CD4-positive, alpha-beta T cell treated with Interleukin-4 for 1 hour (primary cell): ENCODE data around the gene KCNG4.

Experiments
- DNase-seq, 2 donors: peaks; one replicate each; pipeline ENCODE4 v3.0.0-alpha.2; 2020 to 2022

KCNG4 gene

DNA sequence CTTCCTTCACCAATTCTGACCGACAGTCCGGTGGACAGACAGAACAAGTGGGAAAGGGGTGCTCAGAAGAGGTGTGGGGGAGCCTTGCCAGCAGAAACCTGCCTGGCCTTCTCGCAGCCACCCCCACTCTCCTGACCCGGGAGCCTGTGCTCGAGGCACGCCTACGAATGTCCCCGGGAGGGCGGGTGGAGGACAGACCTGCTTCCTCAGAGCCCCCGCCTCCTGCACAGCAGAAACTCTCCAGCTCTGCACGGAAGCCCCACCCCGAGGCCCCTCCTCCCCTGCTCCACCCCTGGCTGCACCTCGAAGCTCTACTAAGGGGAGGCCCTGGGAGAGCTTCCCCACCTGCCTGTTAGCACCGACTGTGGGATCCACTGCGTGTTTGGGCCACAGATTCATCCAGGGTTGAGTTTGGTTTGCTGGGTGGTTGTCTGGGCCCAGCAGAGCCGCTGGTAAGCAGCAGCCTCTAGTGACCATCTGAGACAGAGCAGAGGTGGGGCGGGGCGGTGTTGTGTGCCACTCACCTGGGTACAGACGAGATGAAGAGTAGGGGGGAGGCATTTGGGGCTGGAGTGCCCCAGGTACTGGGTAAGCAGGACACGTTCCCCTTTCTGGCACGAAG is 59.2 kb downstream of the KCNG4 start:
- DNase-seq = no peak

GRCh38 chr16:84179612-84180320 is 60.0 kb downstream of the KCNG4 start:
- DNase-seq = no peak

DNA sequence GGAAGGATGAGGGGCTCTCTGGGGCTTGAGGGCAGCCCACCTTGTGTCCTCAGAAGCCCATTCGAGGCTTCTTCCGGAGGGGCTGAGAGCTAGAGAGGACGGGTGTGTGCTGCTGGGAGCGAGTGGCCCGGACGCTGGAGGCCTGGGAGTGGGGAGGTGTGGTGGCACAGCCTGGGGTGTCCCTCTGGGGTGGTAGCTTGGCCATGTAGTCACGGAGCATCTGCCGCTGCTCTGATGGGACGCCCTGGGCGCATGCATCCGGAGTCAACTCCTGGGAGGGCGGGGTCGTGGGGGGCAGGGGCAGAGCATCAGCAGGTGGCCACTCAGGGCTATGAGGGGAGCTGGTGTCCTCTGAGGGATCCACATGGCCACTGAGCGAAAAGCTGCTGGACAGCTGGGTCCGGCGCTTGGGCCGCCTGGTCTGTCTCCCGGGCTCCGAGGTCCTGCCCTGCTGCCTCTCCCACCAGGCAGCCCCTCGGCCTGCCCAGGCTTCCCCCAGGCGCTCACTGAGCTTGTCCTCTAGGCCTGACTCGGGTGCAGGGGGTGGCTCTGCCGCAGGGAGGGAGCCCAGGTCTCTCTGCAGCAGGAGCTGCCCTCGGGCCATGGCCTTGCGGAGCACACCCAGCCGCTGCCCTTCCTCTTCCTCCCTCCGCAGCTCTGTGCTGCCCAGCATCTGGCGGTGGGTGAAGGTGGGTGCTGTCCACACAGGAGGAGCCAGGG is 60.8 kb downstream of the KCNG4 start:
- no peak for DNase-seq

DNA sequence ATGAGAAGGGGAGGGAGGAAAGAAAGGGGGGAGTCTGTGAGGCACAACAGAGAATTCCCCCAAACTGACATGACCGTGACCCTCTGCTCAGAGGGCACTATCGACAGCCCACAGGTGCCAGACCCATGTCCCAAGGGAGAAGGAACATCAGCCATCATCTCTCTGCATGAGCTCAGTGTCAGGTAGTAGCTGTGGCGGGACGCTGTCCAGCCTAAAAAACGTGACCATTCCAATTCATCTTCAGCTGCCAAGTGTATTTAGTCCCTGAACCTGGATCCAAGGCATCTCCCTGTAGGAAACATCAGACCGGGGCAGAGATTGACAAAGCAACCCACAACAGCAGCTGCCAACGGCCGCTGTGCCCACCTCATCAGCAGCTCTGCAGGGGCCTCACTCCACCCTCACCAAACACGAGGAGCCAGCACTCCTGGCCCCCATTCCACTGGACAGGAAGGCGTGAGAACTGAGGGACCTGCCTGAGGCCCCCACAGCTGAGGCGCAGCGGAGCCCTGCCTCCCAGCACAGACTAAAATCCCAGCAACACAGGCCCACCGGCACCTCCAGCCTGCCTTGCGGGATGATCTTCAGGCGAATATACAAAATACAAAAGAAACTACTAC is 61.6 kb downstream of the KCNG4 start:
- DNase-seq = no peak

DNA sequence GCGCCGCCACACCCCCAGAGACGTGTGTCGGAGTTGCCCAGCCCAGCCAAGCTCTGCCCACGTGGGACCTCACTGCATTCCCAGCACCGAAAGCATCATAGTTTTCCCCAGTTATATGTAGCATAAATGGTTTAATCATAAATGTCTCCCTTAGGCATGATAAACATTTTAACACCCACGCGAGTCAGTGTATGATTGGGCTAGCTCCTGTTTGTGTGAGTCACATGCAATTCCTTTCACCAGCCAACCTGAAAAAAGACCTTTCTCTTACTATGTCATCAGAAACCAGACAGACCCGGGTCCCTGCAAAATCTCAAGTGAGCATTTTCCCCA is 62.1 kb downstream of the KCNG4 start:
- no peak for DNase-seq

DNA sequence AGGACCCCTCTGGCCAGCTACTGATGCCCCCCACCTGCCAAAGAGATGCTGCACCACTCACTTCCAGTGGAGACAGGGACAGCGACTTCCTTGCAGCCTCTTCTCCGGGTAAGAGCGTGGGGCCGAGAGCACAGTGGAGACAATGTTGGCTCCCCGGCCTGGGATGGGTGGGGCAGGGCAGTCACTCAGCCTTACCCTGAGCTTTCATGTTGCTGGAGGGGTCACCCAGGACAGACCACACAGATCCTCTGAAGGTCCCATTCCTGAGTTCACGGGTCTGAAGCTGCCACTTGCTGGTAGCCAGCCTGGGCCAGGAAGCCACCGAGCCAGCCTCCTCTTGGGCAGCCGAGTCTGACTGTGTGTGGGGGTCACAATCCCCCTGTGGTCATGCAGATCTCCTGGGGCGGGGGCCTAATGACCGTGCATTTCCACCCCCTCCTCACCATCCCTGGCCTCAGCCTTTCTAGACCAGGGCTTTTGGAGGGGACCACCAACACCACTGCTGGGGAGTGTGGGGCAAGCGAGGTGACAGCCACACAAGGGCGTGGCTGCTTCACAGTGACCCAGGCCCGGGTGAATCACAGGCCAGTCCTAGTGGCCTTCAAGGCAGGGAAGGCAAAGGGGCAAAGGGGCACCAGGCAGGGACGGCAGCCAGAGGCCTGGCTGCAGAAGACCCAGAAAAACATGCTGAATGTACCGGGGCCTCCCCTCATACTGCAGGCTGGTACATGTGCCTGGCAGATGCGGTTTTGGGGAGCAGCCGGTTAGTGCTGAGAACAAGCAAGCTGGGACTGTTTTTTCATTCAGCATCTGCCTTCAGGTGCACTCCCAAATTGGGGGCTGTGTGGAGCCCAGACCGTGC is 63.4 kb downstream of the KCNG4 start:
- no peak for DNase-seq

GRCh38 chr16:84175350-84176081 is 64.3 kb downstream of the KCNG4 start:
- peak; percentile 13 to 63 for DNase-seq

DNA sequence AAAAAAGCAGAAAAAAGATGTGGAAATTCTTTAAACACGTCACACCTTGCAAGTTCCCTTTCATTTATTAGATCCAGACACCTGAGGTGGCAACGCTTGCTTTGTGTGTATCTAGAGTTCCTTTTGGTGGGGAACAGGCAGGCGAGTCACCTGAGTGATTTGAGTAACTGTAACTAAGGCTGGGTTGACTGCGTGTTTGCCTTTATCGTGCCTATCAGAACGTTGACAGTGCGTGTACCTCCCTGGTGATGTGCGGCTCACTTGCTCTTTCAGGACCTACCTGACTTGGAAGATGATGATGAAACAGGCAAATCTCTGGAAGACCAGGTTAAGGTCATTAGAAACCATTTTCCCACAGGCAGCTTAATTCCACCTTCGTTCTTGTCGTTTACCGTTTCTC is 65.4 kb downstream of the KCNG4 start:
- no peak for DNase-seq

- no peak for DNase-seq
These were observed 70.0 kb downstream of the KCNG4 start for GRCh38 chr16:84169765-84170310.
